Measurements from ENCODE around the gene KCNJ5. TPM values are rescaled to one million over a fixed set of nuclear protein-coding genes. Genes with fewer than 3 reads are reported as not detected.

KCNJ5 gene
- total RNA-seq, 1 experiment from 2014 or later, result 0.11 TPM

GRCh38 chr11:128879817-128880216 is 11.3 kb upstream of the KCNJ5 start:
- H4K5ac ChIP-seq (ENCODE audit: insufficient read length, low read depth, low read length), result no peak overlapping the region
- no peaks in the 10 kb centered on the region for H3K79me1 ChIP-seq (ENCODE audit: insufficient read depth, low read depth, low read length, poor library complexity, severe bottlenecking)
- no peak overlapping the region for H3K9ac ChIP-seq (ENCODE audit: extremely low read depth, insufficient read length, low read length)
- DNase-seq, result no peak
- H2AK5ac ChIP-seq (ENCODE audit: insufficient read length, low read length), result no peak overlapping the region
- H3K27ac Mint-ChIP-seq, result no peak overlapping the region
- H3K18ac ChIP-seq (ENCODE audit: insufficient read length, low read depth, low read length), result no peak overlapping the region
- no peaks in the 10 kb centered on the region for H3K23me2 ChIP-seq (ENCODE audit: insufficient read length, low read depth, low read length, poor library complexity, severe bottlenecking)
- H3K4me1 Mint-ChIP-seq, result peaks cover 5 to 8% of the 10 kb centered on the region in 2 experiments
- H3K14ac ChIP-seq (ENCODE audit: insufficient read depth, low read length), result no peak overlapping the region
- no peak overlapping the region for H2BK15ac ChIP-seq (ENCODE audit: low read depth, low read length)
- no peaks in the 10 kb centered on the region for H3K4me1 ChIP-seq (ENCODE audit: insufficient read depth, low read length)
- no peak overlapping the region for H3K23ac ChIP-seq (ENCODE audit: insufficient read length, low read depth, low read length)
- peaks cover 65% of the 10 kb centered on the region for H3K27me3 Mint-ChIP-seq (ENCODE audit: low read depth)
- no peaks in the 10 kb centered on the region for H4K20me1 ChIP-seq (ENCODE audit: control insufficient read depth, insufficient read depth, insufficient read length)
- no peaks in the 10 kb centered on the region; a peak in 1 of 5 replicates for H3K9me3 Mint-ChIP-seq
- no peak for TF ChIP-seq CTCF (conservative IDR thresholded peaks at IDR 0.05)
- no peak overlapping the region for H4K8ac ChIP-seq (replicated peaks; ENCODE audit: insufficient read length, low read depth, low read length)
- no peak overlapping the region for H2BK20ac ChIP-seq (ENCODE audit: low read depth, low read length, poor library complexity, severe bottlenecking)
- no peak overlapping the region for H2BK5ac ChIP-seq (ENCODE audit: insufficient read length, low read length)
- H3K56ac ChIP-seq (ENCODE audit: insufficient read length, low read depth, low read length), result no peak overlapping the region
- no peak overlapping the region for H3K27ac ChIP-seq (ENCODE audit: insufficient read length, low read depth, low read length)
- no peaks in the 10 kb centered on the region; a peak in 2 of 7 replicates for H3K36me3 Mint-ChIP-seq (ENCODE audit: insufficient read depth in 1 of 3, low read depth in 3 of 3)
- H3T11ph ChIP-seq (ENCODE audit: low read length), result no peak overlapping the region
- no peak overlapping the region for H2BK12ac ChIP-seq (ENCODE audit: insufficient read length, low read depth, low read length)
- H2BK120ac ChIP-seq (ENCODE audit: low read depth, low read length, poor library complexity, severe bottlenecking), result no peak overlapping the region
- H3K27me3 ChIP-seq (ENCODE audit: insufficient read depth, low read length), result no peaks in the 10 kb centered on the region; the same call in 1 of the 2 replicates
- H3K9me3 ChIP-seq (ENCODE audit: control insufficient read depth, low read depth, low read length), result no peaks in the 10 kb centered on the region
- WGBS (ENCODE audit: extremely low coverage, insufficient read length, low lambda C conversion rate), result no CpG with 5 or more reads among the region's 12 CpGs
- no peaks in the 10 kb centered on the region for H3K79me2 ChIP-seq (ENCODE audit: insufficient read depth, low read length)
- H3K4ac ChIP-seq (ENCODE audit: low read depth, low read length), result no peak overlapping the region
- no peak overlapping the region for H2AFZ ChIP-seq (ENCODE audit: low read length)
- H3K4me3 Mint-ChIP-seq, result no peak overlapping the region
- no peak overlapping the region for H4K91ac ChIP-seq (ENCODE audit: insufficient read length, low read depth, low read length)
- no peak overlapping the region for H3K4me2 ChIP-seq (ENCODE audit: insufficient read depth, insufficient read length, low read length)

Data from H9 (cell line).